IMR-90 (cell line): ENCODE results near the gene MMS19. TPM values are rescaled to one million over a fixed set of nuclear protein-coding genes. Genes with fewer than 3 reads are reported as not detected.
A peak's percentile ranks its signal among the peaks of the same experiment; 100 is the strongest.

Experiments used
- ATAC-seq: fragments of 200-7000 bp; cut with Tn5 transposase; 2 replicates; pipeline ENCODE4 v1.9.1; 2020; ENCODE audit warnings: low read depth, mild to moderate bottlenecking, moderate library complexity
- BruUV-seq: library from RNA; stranded (reverse); fragments of 400-500 nt; replicated peaks from 2 replicates; lab custom pipeline; 2021; lab: Mats Ljungman, UMichigan
- CTCF ChIA-PET: fragments of 300-600 bp; formaldehyde crosslinking; extraction: SDS; loops from one replicate; lab custom pipeline; 2021; ENCODE audit warnings: antibody characterized with exemption; lab: Yijun Ruan, JAX
- POLR2A ChIA-PET: fragments of 300-600 bp; sonication (Branson Sonifier 250); formaldehyde crosslinking; loops from one replicate; lab custom pipeline; 2022; ENCODE audit warnings: antibody characterized with exemption; ENCODE audit not compliant: unreplicated experiment; lab: Charles Lee
- DNase-seq: peaks from one replicate; pipeline ENCODE4 v3.0.0; 2013
- H2AFZ ChIP-seq: replicated peaks from 2 replicates; pipeline ENCODE3; 2013; ENCODE audit warnings: low read length, mild to moderate bottlenecking; ENCODE audit not compliant: poor library complexity
- H2AK5ac ChIP-seq: 2 replicates; pipeline ENCODE4 v1.6.1; 2013; ENCODE audit warnings: low read depth, low read length, inconsistent platforms
- H2AK9ac ChIP-seq: replicated peaks from 2 replicates; pipeline ENCODE3; 2013; ENCODE audit warnings: mild to moderate bottlenecking, low read depth, low read length, moderate library complexity; ENCODE audit not compliant: poor library complexity
- H2BK120ac ChIP-seq: 2 replicates; pipeline ENCODE4 v1.6.1; 2013; ENCODE audit warnings: low read depth, low read length, inconsistent platforms
- H2BK15ac ChIP-seq: 3 replicates; pipeline ENCODE4 v1.6.1; 2013; ENCODE audit warnings: low read depth, low read length, inconsistent platforms
- H2BK20ac ChIP-seq: 2 replicates; pipeline ENCODE4 v1.6.1; 2013; ENCODE audit warnings: low read depth, mild to moderate bottlenecking, inconsistent platforms, low read length, moderate library complexity
- H2BK5ac ChIP-seq: 2 replicates; pipeline ENCODE4 v1.6.1; 2013; ENCODE audit warnings: mild to moderate bottlenecking, low read depth, low read length, inconsistent platforms; ENCODE audit not compliant: poor library complexity, severe bottlenecking
- H3K14ac ChIP-seq: replicated peaks from 2 replicates; pipeline ENCODE4 v1.6.1; 2013; ENCODE audit warnings: low read depth, low read length, inconsistent platforms
- H3K18ac ChIP-seq: 2 replicates; pipeline ENCODE4 v1.6.1; 2013; ENCODE audit warnings: low read depth, low read length, control low read depth
- H3K23ac ChIP-seq: 2 replicates; pipeline ENCODE4 v1.6.1; 2013; ENCODE audit warnings: low read depth, low read length, inconsistent platforms
- H3K27ac ChIP-seq: 2 replicates; pipeline ENCODE4 v1.5.1; 2013; ENCODE audit warnings: mild to moderate bottlenecking, control low read depth, low read length; ENCODE audit not compliant: insufficient read depth
- H3K27me3 ChIP-seq: 2 replicates; pipeline ENCODE4 v1.6.1; 2013; ENCODE audit warnings: low read length; ENCODE audit not compliant: control insufficient read depth, insufficient read depth
- H3K36me3 ChIP-seq: 2 replicates; pipeline ENCODE4 v1.6.1; 2013; ENCODE audit warnings: low read length, mixed read lengths; ENCODE audit not compliant: control insufficient read depth, insufficient read depth
- H3K4ac ChIP-seq: 2 replicates; pipeline ENCODE4 v1.6.1; 2013; ENCODE audit warnings: low read depth, low read length, inconsistent platforms
- H3K4me1 ChIP-seq: 2 replicates; pipeline ENCODE4 v1.6.1; 2013; ENCODE audit warnings: low read length, mixed read lengths; ENCODE audit not compliant: control insufficient read depth, insufficient read depth
- H3K4me2 ChIP-seq: 2 replicates; pipeline ENCODE4 v1.6.1; 2013; ENCODE audit warnings: low read depth, mild to moderate bottlenecking, control low read depth, low read length, moderate library complexity
- H3K4me3 ChIP-seq: 2 replicates; pipeline ENCODE4 v1.5.1; 2013; ENCODE audit warnings: low read depth, mild to moderate bottlenecking, control low read depth, low read length, moderate library complexity; ENCODE audit not compliant: insufficient read depth
- H3K56ac ChIP-seq: 2 replicates; pipeline ENCODE4 v1.6.1; 2013; ENCODE audit warnings: low read length, inconsistent platforms; ENCODE audit not compliant: insufficient read depth; ENCODE audit errors: extremely low read depth
- H3K79me1 ChIP-seq, 2 experiments: 2 replicates each; pipeline ENCODE4 v1.6.1; 2013; ENCODE audit warnings: low read length in 2 of 2, inconsistent platforms in 1 of 2, low read depth in 1 of 2
- H3K9ac ChIP-seq: 2 replicates; pipeline ENCODE4 v1.6.1; 2013; ENCODE audit warnings: low read depth, low read length, control low read depth
- H3K9me1 ChIP-seq: 2 replicates; pipeline ENCODE4 v1.6.1; 2013; ENCODE audit warnings: low read length, inconsistent platforms; ENCODE audit not compliant: insufficient read depth
- H3K9me3 ChIP-seq: 2 replicates; pipeline ENCODE4 v1.6.1; 2013; ENCODE audit warnings: low read length; ENCODE audit not compliant: control insufficient read depth, insufficient read depth
- H4K20me1 ChIP-seq: 2 replicates; pipeline ENCODE4 v1.6.1; 2013; ENCODE audit warnings: low read length, inconsistent platforms; ENCODE audit not compliant: insufficient read depth
- H4K5ac ChIP-seq: 2 replicates; pipeline ENCODE4 v1.6.1; 2013; ENCODE audit warnings: mild to moderate bottlenecking, low read depth, low read length, control low read depth
- H4K8ac ChIP-seq, 2 experiments: 2 replicates each; pipeline ENCODE4 v1.6.1; 2013; ENCODE audit warnings: low read depth in 2 of 2, low read length in 2 of 2, control low read depth in 1 of 2, inconsistent platforms in 1 of 2
- H4K91ac ChIP-seq: 2 replicates; pipeline ENCODE4 v1.6.1; 2013; ENCODE audit warnings: low read depth, low read length, inconsistent platforms; ENCODE audit not compliant: insufficient read depth
- BHLHE40 ChIP-seq: fragments of 150-350 bp; IDR thresholded peaks from 2 replicates; pipeline ENCODE4 v1.6.1; 2016; ENCODE audit warnings: mild to moderate bottlenecking, low read depth, low read length
- CEBPB ChIP-seq: IDR thresholded peaks from 2 replicates; pipeline ENCODE4 v1.6.1; 2012; ENCODE audit warnings: low read depth, low read length, improper control_type of control experiment
- MAZ ChIP-seq: IDR thresholded peaks from 2 replicates; pipeline ENCODE4 v1.6.1; 2012; ENCODE audit warnings: low read depth, mild to moderate bottlenecking, low read length, improper control_type of control experiment, moderate library complexity, borderline replicate concordance
- NFE2L2 ChIP-seq: fragments of 150-350 bp; IDR thresholded peaks from 2 replicates; pipeline ENCODE4 v1.6.1; 2016; ENCODE audit warnings: low read depth, mild to moderate bottlenecking, low read length
- RAD21 ChIP-seq: IDR thresholded peaks from 2 replicates; pipeline ENCODE4 v1.6.1; 2012; ENCODE audit warnings: low read length, improper control_type of control experiment
- RCOR1 ChIP-seq: IDR thresholded peaks from 2 replicates; pipeline ENCODE4 v1.6.1; 2012; ENCODE audit warnings: mild to moderate bottlenecking, low read length, improper control_type of control experiment; ENCODE audit not compliant: insufficient replicate concordance
- WGBS, 2 experiments: methylation state at CpG; one replicate each; pipeline versions ENCODE4 v1.1.5 to v1.1.7; 2013; ENCODE audit warnings: missing lambda C conversion rate in 2 of 2; ENCODE audit not compliant: insufficient read length in 1 of 2; ENCODE audit errors: extremely low coverage in 2 of 2; 5-methylcytosine and 5-hydroxymethylcytosine counted together
- dilution Hi-C: fragments of 300-500 bp; cut with HindIII; formaldehyde crosslinking; loops from one replicate; pipeline ENCODE4 v1.14.3; 2018; ENCODE audit warnings: low sequenced_read_pairs; ENCODE audit not compliant: unreplicated experiment
- in situ Hi-C: fragments of 300-500 bp; cut with MboI; formaldehyde crosslinking; loops from 3 replicates; pipeline ENCODE4 v1.14.3; 2019; ENCODE audit warnings: low sequenced_read_pairs, inconsistent platforms, mixed read lengths
- intact Hi-C: fragments of 100-400 bp; cut with micrococcal nuclease; formaldehyde crosslinking; loops from 2 replicates; pipeline ENCODE4 v1.10.0; 2022
- polyA plus RNA-seq, 3 experiments: library from polyadenylated mRNA; depleted of rRNA; stranded (reverse); fragments of >200 nt; gene quantifications; 2 replicates each; pipeline ENCODE4 v1.2.3, GENCODE V29; 2012; ENCODE audit warnings: low replicate concordance in 1 of 3
- total RNA-seq: library from RNA; depleted of rRNA; stranded (reverse); fragments of >200 nt; gene quantifications from 2 replicates; pipeline ENCODE4 v1.2.3, GENCODE V29; 2012
- TF ChIP-seq, protein P1 (sequence below): conservative IDR thresholded peaks from 2 replicates; pipeline ENCODE4 v1.5.1; 2012; ENCODE audit warnings: mild to moderate bottlenecking, low read depth, low read length, improper control_type of control experiment

The MMS19 gene
- total and polyA plus RNA-seq, 2 of the 4 experiments (the other 2 are of a cell fraction): 70.1 to 72.7 TPM

DNA sequence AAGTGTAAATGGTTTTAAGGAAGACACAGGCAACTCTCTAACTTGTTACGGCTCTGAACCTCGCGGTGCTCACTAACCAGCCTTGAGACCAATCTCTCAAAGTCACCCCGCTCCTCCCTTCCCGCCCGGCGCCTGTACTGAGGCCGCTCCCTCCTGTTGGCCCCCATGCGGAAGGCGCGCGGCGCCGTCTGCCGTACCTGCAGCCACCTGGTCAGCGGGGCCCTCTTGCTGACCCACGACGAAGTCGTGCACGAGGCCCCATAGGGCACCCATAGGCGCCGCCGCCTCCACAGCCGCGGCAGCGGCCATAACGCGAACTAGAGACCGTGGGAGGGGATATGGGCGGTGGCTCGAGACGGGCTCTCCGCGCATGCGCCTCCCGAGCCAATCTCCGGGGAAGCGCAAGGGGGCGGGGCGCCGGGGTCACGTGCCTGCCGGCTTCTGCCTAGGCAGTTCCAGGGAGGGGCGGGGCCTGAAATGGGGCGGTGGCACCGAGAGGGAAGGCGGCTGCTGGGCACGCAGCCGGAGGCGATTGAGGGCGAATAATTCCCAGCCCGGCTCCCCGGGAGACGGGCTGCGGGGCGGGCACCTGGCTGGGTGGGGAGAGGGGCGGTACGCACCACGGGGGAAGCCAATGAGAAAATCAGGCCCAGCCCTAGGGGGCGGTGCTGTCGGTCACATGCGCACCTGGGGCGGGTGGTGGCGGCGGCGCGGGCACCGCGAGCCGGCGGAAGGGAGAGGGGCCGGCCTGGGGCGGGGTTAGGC lies at the start of gene MMS19 (continued):
- TF ChIP-seq CEBPB (no peak), BHLHE40 (peak; percentile 90), MAZ (no peak)

- dilution Hi-C loops (no loop called here), in situ Hi-C loops (no loop called here), intact Hi-C loops (no loop called here)
- TF ChIP-seq NFE2L2 (no peak), CEBPB (no peak), RAD21 (no peak), RCOR1 (no peak)
- TF ChIP-seq, protein P1, sequence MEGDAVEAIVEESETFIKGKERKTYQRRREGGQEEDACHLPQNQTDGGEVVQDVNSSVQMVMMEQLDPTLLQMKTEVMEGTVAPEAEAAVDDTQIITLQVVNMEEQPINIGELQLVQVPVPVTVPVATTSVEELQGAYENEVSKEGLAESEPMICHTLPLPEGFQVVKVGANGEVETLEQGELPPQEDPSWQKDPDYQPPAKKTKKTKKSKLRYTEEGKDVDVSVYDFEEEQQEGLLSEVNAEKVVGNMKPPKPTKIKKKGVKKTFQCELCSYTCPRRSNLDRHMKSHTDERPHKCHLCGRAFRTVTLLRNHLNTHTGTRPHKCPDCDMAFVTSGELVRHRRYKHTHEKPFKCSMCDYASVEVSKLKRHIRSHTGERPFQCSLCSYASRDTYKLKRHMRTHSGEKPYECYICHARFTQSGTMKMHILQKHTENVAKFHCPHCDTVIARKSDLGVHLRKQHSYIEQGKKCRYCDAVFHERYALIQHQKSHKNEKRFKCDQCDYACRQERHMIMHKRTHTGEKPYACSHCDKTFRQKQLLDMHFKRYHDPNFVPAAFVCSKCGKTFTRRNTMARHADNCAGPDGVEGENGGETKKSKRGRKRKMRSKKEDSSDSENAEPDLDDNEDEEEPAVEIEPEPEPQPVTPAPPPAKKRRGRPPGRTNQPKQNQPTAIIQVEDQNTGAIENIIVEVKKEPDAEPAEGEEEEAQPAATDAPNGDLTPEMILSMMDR: no peak
- ChIA-PET POLR2A (no interaction called here), CTCF (interaction anchor here (0.6 kb wide), 1 partner anchor 672 kb away, joined by 5 read pairs; no protein-coding TSS in a partner anchor)
- Histone ChIP-seq H2BK20ac (no peak overlapping the region), H4K8ac (no peak overlapping the region), H3K27ac (no peak overlapping the region), H4K20me1 (no peaks in the 10 kb centered on the region), H3K4me3 (no peak overlapping the region), H3K23ac (no peak overlapping the region; the same call in 1 of the 2 replicates), H4K5ac (no peak overlapping the region), H3K36me3 (no peaks in the 10 kb centered on the region), H3K18ac (no peak overlapping the region), H2AK9ac (no peak overlapping the region), H3K9me1 (peaks cover 6% of the 10 kb centered on the region; the same call in 1 of the 2 replicates), H3K27me3 (no peaks in the 10 kb centered on the region), H2AFZ (no peak overlapping the region), H2BK15ac (no peak overlapping the region), H3K14ac (peak overlapping the region; percentile 57; the same call in 1 of the 2 replicates), H2BK120ac (no peak overlapping the region), H2AK5ac (peak overlapping the region; percentile 56; the same call in 1 of the 2 replicates), H3K79me1 (peaks cover 27 to 75% of the 10 kb centered on the region in 2 experiments), H3K4me2 (no peak overlapping the region), H4K91ac (no peak overlapping the region), H3K9me3 (no peaks in the 10 kb centered on the region), H3K56ac (no peak overlapping the region), H3K4ac (peak overlapping the region; percentile 25; the same call in 1 of the 2 replicates), H2BK5ac (no peak overlapping the region), H3K4me1 (peaks cover 21% of the 10 kb centered on the region), H3K9ac (no peak overlapping the region)
- no peak for ATAC-seq
- no TSS peak for BruUV-seq
- no CpG with 5 or more reads among the region's 4 CpGs for WGBS, 2 experiments
- DNase-seq: peak; percentile 43
These were observed 49.7 kb upstream of the MMS19 start for GRCh38 chr10:97547962-97548361.
